ENCODE results near the gene ELP4.
A peak's percentile ranks its signal among the peaks of the same experiment; 100 is the strongest.
"Not testable (repeated sequence)": the region's sequence is repeated elsewhere in the genome, so short reads cannot be mapped to it uniquely, and the experiment has no call there.

The ELP4 gene

GRCh38 chr11:31542862-31543261 is 33.3 kb downstream of the ELP4 start:
- DNase-seq (ENCODE audit: low read depth, low spot score): no peak

DNA sequence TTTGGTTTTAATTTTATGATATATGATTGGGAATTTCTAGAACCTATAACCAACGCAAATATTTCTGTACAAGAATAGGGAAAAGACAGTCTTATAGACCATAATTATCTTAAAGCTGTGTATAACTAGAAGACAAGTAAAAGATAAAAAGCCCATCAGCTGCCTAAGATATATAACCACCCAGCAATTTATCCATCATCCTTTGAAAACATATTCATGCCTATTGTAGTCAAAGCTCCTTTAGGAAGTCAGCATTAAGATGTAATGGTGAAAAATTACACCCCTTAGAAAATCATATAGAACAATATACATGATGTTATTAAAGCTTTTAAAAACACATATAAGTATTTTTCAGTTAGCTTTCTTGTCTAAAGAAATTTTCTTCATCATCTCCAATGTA is 46.4 kb downstream of the ELP4 start:
- no peak for DNase-seq (ENCODE audit: low read depth, low spot score)

DNA sequence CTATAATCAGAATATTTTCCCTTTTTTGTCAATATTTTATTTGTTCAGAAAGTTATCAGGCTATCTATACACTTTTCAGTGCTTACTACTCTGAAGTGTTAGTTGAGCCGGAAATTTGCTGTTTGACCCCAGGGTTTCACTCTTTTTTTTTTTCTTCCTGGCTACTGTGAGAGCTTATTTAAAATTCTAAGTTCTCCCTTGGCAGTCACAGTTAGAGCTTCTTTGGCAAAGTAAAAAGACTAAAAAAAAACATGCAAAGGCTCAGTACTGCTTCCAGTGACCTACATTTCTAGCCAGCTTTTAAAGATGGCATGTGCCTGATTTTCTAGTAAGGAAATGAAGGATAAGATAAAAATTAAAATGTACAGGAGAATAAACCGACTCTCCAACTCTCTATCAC is 48.4 kb downstream of the ELP4 start:
- DNase-seq (ENCODE audit: low read depth, low spot score): peak; percentile 40

GRCh38 chr11:31560842-31561476 is 51.4 kb downstream of the ELP4 start:
- DNase-seq (ENCODE audit: low read depth, low spot score): no peak

DNA sequence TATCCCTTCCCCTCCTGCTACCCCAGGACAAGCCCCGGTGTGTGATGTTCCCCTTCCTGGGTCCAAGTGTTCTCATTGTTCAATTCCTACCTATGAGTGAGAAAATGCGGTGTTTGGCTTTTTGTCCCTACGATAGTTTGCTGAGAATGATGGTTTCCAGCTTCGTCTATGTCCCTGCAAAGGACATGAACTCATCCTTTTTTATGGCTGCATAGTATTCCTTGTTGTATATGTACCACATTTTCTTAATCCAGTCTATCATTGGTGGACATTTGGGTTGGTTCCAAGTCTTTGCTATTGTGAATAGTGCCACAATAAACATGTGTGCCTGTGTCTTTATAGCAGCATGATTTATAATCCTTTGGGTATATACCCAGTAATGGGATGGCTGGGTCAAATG is 55.0 kb downstream of the ELP4 start:
- not testable (repeated sequence) for DNase-seq (ENCODE audit: low read depth, low spot score)

GRCh38 chr11:31574133-31574532 is 64.6 kb downstream of the ELP4 start:
- not testable (repeated sequence) for DNase-seq (ENCODE audit: low read depth, low spot score)

- DNase-seq (ENCODE audit: low read depth, low spot score): not testable (repeated sequence)
Observed at GRCh38 chr11:31575764-31576163, 66.2 kb downstream of the ELP4 start.

- not testable (repeated sequence) for DNase-seq (ENCODE audit: low read depth, low spot score)
Observed at GRCh38 chr11:31579412-31579811, 69.8 kb downstream of the ELP4 start.

GRCh38 chr11:31582697-31583096 is 73.1 kb downstream of the ELP4 start:
- no peak for DNase-seq (ENCODE audit: low read depth, low spot score)

GRCh38 chr11:31598454-31598853 is 88.9 kb downstream of the ELP4 start:
- no peak for DNase-seq (ENCODE audit: low read depth, low spot score)

DNA sequence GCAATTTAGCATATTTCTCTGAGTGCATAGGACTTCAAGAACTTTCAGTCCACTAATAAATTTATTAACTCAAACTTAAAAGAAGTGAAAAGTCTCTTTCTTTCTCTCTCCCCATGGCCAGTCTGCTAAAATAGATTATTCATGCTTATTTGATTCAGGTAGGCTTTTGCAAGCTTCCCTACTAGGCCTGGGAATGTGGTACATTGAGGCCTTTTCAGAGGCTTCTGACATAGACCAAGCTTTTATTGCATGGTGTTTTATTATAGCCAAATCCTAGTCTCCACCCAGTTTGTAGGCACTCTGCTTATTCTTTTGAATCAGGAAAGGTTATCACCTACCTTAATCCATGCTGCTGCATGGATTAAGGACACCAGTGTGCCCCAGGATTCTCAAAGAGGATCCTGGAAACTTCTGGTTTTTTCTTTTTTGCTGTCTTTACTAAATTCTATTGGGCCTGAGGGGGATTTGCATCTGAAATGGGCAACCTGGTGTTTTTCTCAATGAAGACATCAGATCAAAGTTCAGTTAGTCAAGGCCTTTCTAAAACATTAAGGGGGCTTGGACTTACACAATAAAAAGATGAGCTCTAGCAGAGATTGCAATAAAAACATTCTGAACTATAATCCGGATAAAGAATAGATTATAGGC is 92.2 kb downstream of the ELP4 start:
- DNase-seq (ENCODE audit: low read depth, low spot score): no peak

GRCh38 chr11:31606893-31607292 is 97.3 kb downstream of the ELP4 start:
- DNase-seq (ENCODE audit: low read depth, low spot score): no peak

- DNase-seq (ENCODE audit: low read depth, low spot score): no peak
Observed at GRCh38 chr11:31607914-31608313, 98.3 kb downstream of the ELP4 start.

- no peak for DNase-seq (ENCODE audit: low read depth, low spot score)
Observed at GRCh38 chr11:31608995-31609394, 99.4 kb downstream of the ELP4 start.

DNA sequence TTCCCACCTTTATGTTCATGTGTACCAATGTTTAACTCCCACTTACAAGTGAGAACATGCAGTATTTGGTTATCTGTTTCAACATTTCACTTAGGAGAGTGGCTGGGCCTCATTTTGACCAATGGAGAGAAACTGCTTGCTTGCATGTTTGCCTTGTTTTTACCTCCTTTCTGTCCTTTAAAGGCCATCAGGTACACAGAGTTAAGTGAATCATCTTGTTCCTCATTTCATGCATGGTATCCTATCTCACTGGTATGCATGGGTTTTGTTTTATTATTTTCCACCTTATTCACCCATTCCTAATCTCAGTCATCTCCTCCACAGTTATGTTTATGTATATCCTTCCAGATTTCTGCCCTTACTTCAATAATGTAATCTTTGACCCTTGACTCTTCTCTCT is 101.0 kb downstream of the ELP4 start:
- DNase-seq (ENCODE audit: low read depth, low spot score): no peak

DNA sequence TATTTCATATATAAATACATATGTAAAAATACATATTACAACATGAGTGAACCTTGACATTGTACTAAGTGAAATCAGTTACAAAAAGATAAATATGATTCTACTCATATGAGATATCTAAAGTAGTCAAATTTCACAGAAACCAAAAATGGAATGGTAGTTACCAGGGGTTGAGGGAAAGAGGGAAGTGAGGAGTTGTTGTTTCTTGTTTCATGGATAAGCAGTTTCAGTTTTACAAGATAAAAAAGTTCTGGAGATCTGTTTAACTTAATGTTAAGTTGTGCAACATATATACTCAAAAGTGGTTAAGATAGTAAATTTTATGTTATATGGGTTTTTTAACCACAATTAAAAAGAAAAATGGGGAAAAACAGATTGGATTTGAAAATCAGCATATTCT is 107.7 kb downstream of the ELP4 start:
- DNase-seq (ENCODE audit: low read depth, low spot score): no peak

GRCh38 chr11:31619980-31620379 is 110.4 kb downstream of the ELP4 start:
- no peak for DNase-seq (ENCODE audit: low read depth, low spot score)

- DNase-seq (ENCODE audit: low read depth, low spot score): no peak
Observed at GRCh38 chr11:31620434-31620833, 110.9 kb downstream of the ELP4 start.

DNA sequence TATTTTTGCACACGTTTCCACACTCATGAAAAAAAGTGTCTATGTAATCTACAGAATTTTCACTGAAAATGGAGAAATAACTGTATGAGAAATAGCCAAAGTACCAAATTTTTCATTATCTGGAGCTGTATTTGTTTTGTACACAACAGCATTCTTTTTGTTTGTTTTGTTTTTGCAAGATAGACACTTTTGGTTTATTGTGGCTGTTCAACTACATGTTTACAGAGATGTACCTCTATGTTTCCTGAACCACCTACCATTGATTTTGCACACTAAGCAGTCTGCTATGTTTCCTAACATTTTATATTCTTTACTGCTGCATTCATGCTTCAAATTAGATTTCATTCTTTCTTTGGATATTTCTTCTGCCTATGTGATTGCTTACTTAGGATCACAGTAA is 116.3 kb downstream of the ELP4 start:
- DNase-seq (ENCODE audit: low read depth, low spot score): no peak

- DNase-seq (ENCODE audit: low read depth, low spot score): no peak
Observed at GRCh38 chr11:31628111-31628510, 118.5 kb downstream of the ELP4 start.

DNA sequence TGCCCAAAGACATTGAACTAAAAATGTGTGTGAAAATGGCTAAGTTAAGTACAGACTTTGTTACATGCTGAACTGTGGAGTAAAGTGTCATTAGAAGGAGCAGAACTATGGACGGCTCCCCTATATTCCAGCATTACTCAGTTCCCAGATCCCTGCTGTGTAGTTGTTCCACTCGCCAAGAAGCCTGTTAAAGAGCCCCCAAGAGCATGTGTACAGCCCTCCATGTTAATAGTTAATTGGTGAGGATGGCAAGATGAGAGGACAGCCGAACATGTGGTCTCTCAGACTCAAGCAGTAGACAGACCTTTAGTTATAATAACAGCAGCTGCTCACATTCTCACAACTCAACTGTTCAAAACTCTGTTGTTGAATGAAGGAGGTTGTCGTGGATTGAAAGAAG is 127.4 kb downstream of the ELP4 start:
- DNase-seq (ENCODE audit: low read depth, low spot score): no peak

GRCh38 chr11:31640611-31641010 is 131.0 kb downstream of the ELP4 start:
- no peak for DNase-seq (ENCODE audit: low read depth, low spot score)

- DNase-seq (ENCODE audit: low read depth, low spot score): peak; percentile 66
Observed at GRCh38 chr11:31641477-31642062, 132.0 kb downstream of the ELP4 start.
